Small intestine (tissue), 7 donors: ENCODE measurements around the gene RBM10. TPM values are rescaled to one million over a fixed set of nuclear protein-coding genes. Genes with fewer than 3 reads are reported as not detected.
"Not testable (repeated sequence)": the region's sequence is repeated elsewhere in the genome, so short reads cannot be mapped to it uniquely, and the experiment has no call there.

ENCODE experiments used
- DNase-seq, 2 donors: peaks; one replicate each; pipeline versions ENCODE4 v3.0.0 to v3.0.0-alpha.2; 2013
- FAIRE-seq: peaks from 2 replicates; lab custom pipeline; 2012; peaks lifted over from hg19 to GRCh38; lab: Jason Lieb, UNC
- H3K27ac ChIP-seq, 3 donors: one replicate each; pipeline ENCODE4 v1.5.1; 2013; ENCODE audit warnings: low read length in 2 of 3, mild to moderate bottlenecking in 2 of 3, control low read depth in 1 of 3, inconsistent platforms in 1 of 3, low read depth in 1 of 3, moderate library complexity in 1 of 3
- H3K27me3 ChIP-seq, 3 donors: one replicate each; pipeline ENCODE4 v1.6.1; 2013; ENCODE audit warnings: low read length in 3 of 3, inconsistent platforms in 1 of 3; ENCODE audit not compliant: control insufficient read depth in 3 of 3, insufficient read depth in 3 of 3
- H3K36me3 ChIP-seq, 3 donors: one replicate each; pipeline ENCODE4 v1.6.1; 2013; ENCODE audit warnings: low read length in 3 of 3, inconsistent platforms in 1 of 3, low read depth in 1 of 3, mild to moderate bottlenecking in 1 of 3, moderate library complexity in 1 of 3; ENCODE audit not compliant: control insufficient read depth in 3 of 3, insufficient read depth in 2 of 3
- H3K4me1 ChIP-seq, 3 donors: one replicate each; pipeline ENCODE4 v1.6.1; 2013; ENCODE audit warnings: low read length in 2 of 3, inconsistent platforms in 1 of 3, low read depth in 1 of 3, mild to moderate bottlenecking in 1 of 3, moderate library complexity in 1 of 3; ENCODE audit not compliant: control insufficient read depth in 3 of 3, insufficient read depth in 2 of 3
- H3K4me3 ChIP-seq, 3 donors: one replicate each; pipeline ENCODE4 v1.5.1; 2013; ENCODE audit warnings: low read length in 3 of 3, control low read depth in 1 of 3, inconsistent platforms in 1 of 3, low read depth in 1 of 3, mild to moderate bottlenecking in 1 of 3, moderate library complexity in 1 of 3
- H3K9me3 ChIP-seq, 2 donors: one replicate each; pipeline ENCODE4 v1.6.1; 2013; ENCODE audit warnings: low read depth in 1 of 2, low read length in 1 of 2; ENCODE audit not compliant: control insufficient read depth in 2 of 2, insufficient read depth in 1 of 2
- WGBS, 3 donors: extraction: QIAGEN DNeasy Blood & Tissue Kit; methylation state at CpG; one replicate each; pipeline ENCODE4 v1.1.7; 2013; 5-methylcytosine and 5-hydroxymethylcytosine counted together
- polyA plus RNA-seq, 4 donors: library from polyadenylated mRNA; stranded (reverse) in 3 of 4; unstranded in 1 of 4; fragments of 200-250 nt in 3 of 4; fragments of 120-200 nt in 1 of 4; gene quantifications; one replicate each; pipeline versions ENCODE4 v1.2.1 to v1.2.3, GENCODE V29; 2013
- donor health status: healthy with polysubstance abuse.
- donor health status: control.
- donor health status: control.
- donor health status: Bipolar disorder and iron deficiency.
- donor health status: healthy.

RBM10 gene
- polyA plus RNA-seq, 4 donors, result 27.8 to 41.2 (median 35.7) TPM

- not testable (repeated sequence) for H3K4me3 ChIP-seq, H3K36me3 ChIP-seq, DNase-seq, H3K27ac ChIP-seq, H3K4me1 ChIP-seq, H3K9me3 ChIP-seq, FAIRE-seq, H3K27me3 ChIP-seq
- WGBS, 3 donors, result 88 to 97% (median 97%) methylated on average over 7 of the region's 7 CpGs
Observed at GRCh38 chrX:47116551-47117110, 28.4 kb upstream of the RBM10 start.

GRCh38 chrX:47124466-47124865, 20.6 kb upstream of the RBM10 start:
- WGBS, 3 donors, result 81 to 87% (median 86%) methylated on average over 3 of the region's 3 CpGs
- H3K4me1 ChIP-seq, H3K4me3 ChIP-seq, H3K27me3 ChIP-seq, DNase-seq, FAIRE-seq, H3K36me3 ChIP-seq, H3K9me3 ChIP-seq, H3K27ac ChIP-seq: not testable (repeated sequence)

- peak overlapping the region; percentile 36 to 80 (median 64) for H3K4me3 ChIP-seq
- H3K4me1 ChIP-seq, result no peaks in the 10 kb centered on the region
- H3K9me3 ChIP-seq, result no peaks in the 10 kb centered on the region
- DNase-seq (peak; percentile 95 to 96), FAIRE-seq (peak; percentile 5)
- H3K27ac ChIP-seq, result peak overlapping the region; percentile 58 to 92 (median 85)
- 0 to 31% (median 7%) methylated on average over 28 to 31 of the region's 31 CpGs for WGBS, 3 donors
- no peaks in the 10 kb centered on the region for H3K27me3 ChIP-seq
- no peaks in the 10 kb centered on the region for H3K36me3 ChIP-seq
Observed at GRCh38 chrX:47129157-47129898, 15.7 kb upstream of the RBM10 start.

- DNase-seq, result no peak
- H3K4me3 ChIP-seq, result peak overlapping the region; percentile 36 to 80 (median 64)
Observed at GRCh38 chrX:47129899-47130358, 15.1 kb upstream of the RBM10 start.

GRCh38 chrX:47133493-47133892, 11.5 kb upstream of the RBM10 start:
- Histone ChIP-seq H3K4me1 (no peaks in the 10 kb centered on the region), H3K27me3 (no peaks in the 10 kb centered on the region), H3K36me3 (no peaks in the 10 kb centered on the region), H3K4me3 (no peak overlapping the region), H3K27ac (no peak overlapping the region), H3K9me3 (no peaks in the 10 kb centered on the region)
- FAIRE-seq (no peak), DNase-seq (no peak)
- 54 to 80% (median 74%) methylated on average over 2 to 4 of the region's 5 CpGs for WGBS, 3 donors

More at GRCh38 chrX:47129899-47130358, 15.1 kb upstream of the RBM10 start:
- WGBS, 3 donors, result 20 to 47% (median 23%) methylated on average over 11 of the region's 11 CpGs
- H3K27me3 ChIP-seq, result no peaks in the 10 kb centered on the region
- H3K27ac ChIP-seq, result peak overlapping the region in 2 of 3 donors; percentile 44 to 85
- no peaks in the 10 kb centered on the region for H3K36me3 ChIP-seq
- no peaks in the 10 kb centered on the region for H3K9me3 ChIP-seq
- no peak for FAIRE-seq
- H3K4me1 ChIP-seq, result no peaks in the 10 kb centered on the region

GRCh38 chrX:47135650-47136049, 9.4 kb upstream of the RBM10 start:
- not testable (repeated sequence) for FAIRE-seq, H3K27me3 ChIP-seq, H3K27ac ChIP-seq, H3K36me3 ChIP-seq, H3K9me3 ChIP-seq, H3K4me1 ChIP-seq, H3K4me3 ChIP-seq
- peak in 1 of 2 donors; percentile 47 for DNase-seq
- WGBS, 3 donors, result 54 to 68% (median 61%) methylated on average over 5 of the region's 5 CpGs

- Histone ChIP-seq H3K27me3 (no peaks in the 10 kb centered on the region), H3K9me3 (no peaks in the 10 kb centered on the region), H3K4me3 (no peak overlapping the region), H3K4me1 (no peaks in the 10 kb centered on the region), H3K36me3 (peaks cover 0 to 21% (median 0%) of the 10 kb centered on the region in 3 donors), H3K27ac (no peak overlapping the region)
- DNase-seq, result no peak
- FAIRE-seq, result no peak
- WGBS, 3 donors, result 72 to 88% (median 79%) methylated on average over 6 of the region's 6 CpGs
Observed at GRCh38 chrX:47138171-47138570, 6.8 kb upstream of the RBM10 start.

GRCh38 chrX:47143894-47144625, 961 bp upstream of the RBM10 start:
- peaks cover 0 to 2% of the 10 kb centered on the region in 2 donors for H3K9me3 ChIP-seq
- peaks cover 3 to 5% (median 3%) of the 10 kb centered on the region in 3 donors for H3K4me1 ChIP-seq
- H3K36me3 ChIP-seq, result peaks cover 0 to 31% (median 0%) of the 10 kb centered on the region in 3 donors
- H3K27me3 ChIP-seq, result no peaks in the 10 kb centered on the region
- DNase-seq, result peak; percentile 36 to 82
- 2 to 44% (median 16%) methylated on average over 17 to 45 of the region's 46 CpGs for WGBS, 3 donors
- no peak for FAIRE-seq
- peak overlapping the region; percentile 39 to 99 (median 98) for H3K27ac ChIP-seq
- H3K4me3 ChIP-seq, result peak overlapping the region; percentile 46 to 92 (median 50)
